Activated naive CD4-positive, alpha-beta T cell treated with Interleukin-2 at 50 U/mL for 16 hours (primary cell): ENCODE measurements around the gene C10orf95.
"Not testable (repeated sequence)": the region's sequence is repeated elsewhere in the genome, so short reads cannot be mapped to it uniquely, and the experiment has no call there.

Experiments
- DNase-seq: peaks from one replicate; pipeline ENCODE4 v3.0.0-alpha.2; 2020

Gene C10orf95

DNA sequence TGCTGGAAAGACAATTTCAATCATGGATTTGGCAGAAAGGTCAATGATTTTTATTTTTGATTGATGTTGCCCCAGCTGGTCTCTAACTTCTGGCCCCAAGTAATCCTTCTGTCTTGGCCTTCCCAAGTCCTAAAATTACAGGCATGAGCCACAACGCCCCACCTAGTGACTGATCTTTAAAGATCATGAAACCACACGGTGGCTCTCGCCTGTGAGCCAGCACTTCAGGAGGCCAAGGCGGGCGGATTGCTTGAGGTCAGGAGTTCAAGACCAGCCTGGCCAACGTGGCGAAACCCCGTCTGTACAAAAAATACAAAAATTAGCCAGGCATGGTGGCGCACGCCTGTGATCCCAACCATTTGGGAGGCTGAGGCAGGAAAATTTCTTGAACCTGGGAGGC is 12.6 kb upstream of the C10orf95 start:
- no peak for DNase-seq

DNA sequence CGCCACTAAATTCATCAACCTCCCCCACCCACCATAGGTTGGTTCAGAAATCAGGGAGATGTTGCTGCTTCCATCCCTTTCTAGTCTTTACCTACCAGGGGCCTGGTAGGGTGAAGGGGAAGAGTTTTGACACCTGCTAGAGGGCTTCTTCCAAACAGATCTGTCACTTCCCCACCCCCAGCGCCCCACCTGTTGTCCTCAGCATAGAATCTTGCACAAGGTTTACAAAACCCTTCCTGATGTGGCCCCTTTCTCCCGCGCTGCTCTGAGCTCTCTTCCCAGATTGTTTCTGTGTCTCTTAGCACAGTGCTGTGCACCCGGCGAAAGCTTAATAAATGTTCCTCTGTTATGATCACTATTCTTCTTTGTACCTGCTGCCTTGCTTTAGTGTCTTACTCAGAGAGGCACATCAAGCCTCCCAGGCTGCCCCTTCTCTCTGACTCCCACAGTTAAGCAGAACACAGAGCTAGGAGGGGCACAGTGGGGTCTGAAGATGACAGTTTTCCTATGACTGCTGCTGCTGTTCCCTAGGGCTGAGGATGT is 11.2 kb upstream of the C10orf95 start:
- DNase-seq = no peak

DNA sequence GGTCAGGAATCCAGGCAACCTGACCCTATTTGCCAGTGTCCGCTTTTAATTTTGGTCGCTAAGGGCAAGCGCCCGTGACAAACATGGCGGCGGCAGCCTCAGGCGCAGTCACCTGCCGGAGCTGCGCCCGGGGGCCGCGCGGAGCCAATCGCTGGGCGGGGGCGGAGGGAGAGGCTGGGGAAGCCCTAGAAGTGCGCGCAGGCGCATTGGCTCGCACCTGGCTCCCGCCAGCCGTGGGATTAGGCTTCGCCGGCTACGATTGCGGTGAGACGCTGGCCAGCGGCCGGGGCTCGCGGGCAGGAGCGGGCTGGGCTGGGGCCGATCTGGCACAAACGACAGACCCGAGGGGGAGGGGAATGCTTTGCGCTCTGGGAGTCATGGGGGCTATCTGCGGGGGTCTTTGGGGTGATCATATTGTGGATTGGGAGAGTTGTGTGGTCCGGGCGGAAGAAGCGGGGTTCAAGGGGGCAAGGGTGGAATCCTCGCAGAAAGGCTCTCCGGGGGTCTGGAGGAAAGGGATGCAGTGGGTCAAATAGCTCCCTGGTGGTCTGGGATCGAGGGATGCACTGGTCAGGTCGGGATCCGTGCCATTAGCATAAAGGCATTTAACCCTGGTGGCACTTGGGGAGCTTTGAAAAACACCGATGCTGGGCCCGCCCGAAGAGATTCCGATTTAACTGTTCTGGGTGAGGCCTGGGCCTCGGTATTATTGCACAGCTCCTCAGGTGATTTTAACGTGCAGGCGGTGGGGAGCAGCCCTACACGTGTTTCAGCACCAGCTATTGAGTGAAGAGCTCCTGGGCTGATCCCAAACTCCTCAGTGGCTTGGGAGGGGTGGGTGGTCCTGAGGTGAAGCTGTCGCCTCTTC is 10.1 kb upstream of the C10orf95 start:
- peak; percentile 93 for DNase-seq

DNA sequence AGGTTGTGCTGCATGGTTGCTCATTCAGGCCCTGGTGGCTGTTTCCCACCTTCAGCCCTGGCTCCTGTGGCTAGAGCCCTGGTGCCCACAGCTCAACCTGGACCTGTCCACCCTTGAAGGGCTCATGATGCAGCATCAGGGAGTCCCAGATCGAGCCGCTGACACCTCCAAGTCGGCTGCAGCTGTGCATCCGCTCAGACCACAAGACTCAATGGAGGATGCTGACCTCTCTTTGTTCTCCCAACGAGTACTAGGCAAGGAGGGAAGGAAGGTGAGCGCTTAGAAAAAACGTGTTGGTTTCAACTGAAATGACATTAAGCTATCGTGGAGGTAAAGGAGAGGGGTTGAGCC is 9.5 kb upstream of the C10orf95 start:
- DNase-seq = no peak

DNA sequence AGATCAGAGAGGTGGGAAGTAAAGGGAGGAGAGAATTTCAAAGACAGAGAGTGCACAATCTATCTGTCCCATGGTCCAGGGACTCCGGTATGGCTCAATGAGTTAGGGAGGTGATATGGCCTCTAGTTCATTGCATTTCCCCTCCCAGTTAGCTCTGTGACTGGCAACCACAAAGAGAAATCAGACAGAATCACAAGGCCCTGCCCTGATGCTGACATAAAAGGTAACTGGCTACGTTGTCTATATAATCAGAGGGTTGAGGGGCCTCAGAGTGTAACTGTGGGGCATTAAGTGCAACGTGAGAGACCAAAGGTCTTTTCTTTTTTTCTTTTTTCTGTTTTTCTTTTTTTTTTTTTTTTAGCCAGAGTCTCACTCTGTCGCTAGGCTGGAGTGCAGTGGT is 7.3 kb upstream of the C10orf95 start:
- DNase-seq = no peak

DNA sequence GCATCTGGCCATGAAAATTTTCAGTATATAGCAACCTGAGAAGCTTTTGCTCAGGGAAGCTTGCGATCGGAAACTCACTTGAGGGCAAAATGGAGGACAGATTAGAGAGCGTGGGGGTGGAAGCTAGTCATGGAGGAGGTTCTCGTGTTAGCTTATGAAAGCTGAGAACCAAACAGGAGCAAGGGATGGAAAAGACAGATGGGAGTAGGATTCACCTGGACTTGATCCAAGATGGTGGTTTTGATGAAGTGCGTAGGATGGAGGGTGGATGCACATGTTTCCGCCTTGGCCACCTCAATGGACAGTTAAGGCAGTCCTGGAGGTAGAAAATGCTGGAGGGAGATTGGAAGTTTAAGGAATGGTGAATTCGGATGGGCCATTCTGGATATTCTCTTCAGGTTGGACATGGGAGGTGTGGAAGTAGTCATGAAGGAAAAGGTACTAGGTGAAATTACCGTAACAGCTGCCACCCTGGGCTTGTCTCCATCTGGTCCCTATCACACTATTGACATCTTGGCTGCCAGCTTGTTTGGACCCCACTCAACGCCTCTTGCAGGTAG is 6.3 kb upstream of the C10orf95 start:
- no peak for DNase-seq

DNA sequence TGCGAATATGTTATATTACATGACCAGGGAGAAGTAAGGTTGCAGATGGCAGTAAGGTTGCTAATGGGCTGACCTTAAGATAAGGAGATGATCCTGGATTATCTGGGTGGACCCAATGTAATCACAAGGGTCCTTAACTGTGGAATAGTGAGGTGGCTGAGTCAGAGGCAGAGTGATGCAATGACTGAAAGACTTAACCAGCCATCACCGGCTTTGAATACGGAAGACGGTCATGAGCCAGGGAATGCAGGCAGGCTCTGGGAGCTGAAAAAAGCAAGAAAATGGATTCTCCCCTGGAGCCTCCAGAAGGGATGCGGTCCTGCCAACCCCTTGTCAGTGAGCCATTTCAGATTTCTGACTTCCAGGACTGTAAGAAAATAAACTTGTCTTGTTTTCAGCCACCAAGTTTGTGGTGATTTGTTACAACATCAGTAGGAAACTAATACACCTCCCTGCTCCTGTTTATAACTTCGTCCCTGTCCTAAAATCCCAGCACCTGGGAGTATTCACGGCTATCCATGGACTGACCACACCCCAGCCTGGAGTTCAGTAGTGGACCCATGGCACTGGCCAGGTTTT is 4.6 kb upstream of the C10orf95 start:
- DNase-seq = no peak

DNA sequence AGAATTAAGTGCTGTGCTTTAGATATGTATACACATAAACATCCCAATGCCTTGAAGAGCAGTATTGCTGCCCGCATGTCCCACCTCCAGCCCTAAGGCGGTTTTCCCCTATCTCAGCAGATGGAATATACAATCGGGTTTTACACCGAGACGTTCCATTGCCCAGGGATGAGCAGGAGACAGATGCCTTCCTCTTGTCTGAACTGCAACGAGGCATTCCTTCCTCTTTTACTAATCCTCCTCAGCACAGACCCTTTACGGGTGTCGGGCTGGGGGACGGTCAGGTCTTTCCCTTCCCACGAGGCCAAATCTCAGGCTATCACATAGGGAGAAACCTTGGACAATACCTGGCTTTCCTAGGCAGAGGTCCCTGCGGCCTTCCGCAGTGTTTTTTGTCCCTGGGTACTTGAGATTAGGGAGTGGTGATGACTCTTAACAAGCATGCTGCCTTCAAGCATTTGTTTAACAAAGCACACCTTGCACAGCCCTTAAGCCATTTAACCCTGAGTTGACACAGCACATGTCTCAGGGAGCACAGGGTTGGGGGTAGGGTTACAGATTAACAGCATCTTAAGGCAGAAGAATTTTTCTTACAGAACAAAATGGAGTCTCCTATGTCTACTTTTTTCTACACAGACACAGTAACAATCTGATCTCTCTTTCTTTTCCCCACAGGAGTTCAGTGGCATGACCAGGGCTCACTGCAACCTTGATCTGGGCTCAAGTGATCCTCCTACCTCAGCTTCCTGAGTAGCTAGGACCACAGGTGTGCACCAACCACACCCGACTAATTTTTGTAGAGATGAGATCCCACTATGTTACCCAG is 3.5 kb upstream of the C10orf95 start:
- DNase-seq = not testable (repeated sequence)

DNA sequence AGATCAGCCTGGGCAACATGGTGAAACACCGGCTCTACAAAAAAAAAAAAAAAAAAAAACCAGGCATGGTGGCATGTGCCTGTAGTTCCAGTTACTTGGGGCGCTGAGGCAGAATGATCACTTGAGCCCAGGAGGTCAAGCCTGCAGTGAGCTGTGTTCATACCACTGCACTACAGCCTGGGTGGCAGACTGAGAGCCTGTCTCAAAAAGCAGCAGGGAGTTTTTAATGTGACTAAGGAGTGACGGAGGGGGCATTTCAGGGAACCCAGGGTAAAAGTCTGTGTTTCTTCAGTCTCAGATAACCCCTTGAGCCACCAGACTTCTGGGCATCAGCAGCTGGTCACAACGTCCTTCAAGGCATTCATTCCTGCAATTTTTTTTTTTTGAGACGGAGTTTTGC is 2.2 kb upstream of the C10orf95 start:
- no peak for DNase-seq

DNA sequence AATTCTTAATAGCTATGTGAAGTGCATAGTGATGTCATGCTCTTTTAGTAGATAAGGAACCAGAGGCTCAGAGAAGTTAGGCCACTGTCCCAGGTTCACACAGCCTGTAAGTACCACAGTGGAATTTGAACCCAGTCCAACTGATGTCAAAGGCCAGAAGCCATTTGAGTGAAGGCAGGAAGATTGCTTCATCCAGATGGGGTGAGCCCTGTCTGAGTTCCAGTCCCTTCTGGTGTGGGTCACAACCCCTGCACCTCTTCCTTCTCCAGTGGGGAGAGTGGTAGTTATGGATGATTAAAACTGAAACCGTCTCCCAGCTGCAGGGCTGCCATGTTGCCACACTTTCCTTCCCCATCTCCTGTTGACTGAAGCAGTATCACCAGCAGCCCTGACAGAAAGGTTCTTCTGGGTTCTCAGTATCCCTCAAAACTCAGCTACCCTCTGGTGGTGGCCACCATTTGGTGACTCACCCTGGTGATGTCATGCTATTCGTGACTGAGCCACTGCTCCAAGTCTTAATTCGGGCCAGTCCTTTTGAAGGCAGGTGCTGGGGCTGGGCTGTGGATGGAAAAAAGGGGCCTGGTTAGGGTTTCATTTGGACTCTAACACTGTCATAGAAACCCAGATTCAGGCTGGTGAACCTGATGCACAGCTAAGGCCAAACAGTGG is 1.5 kb upstream of the C10orf95 start:
- peak; percentile 75 for DNase-seq

DNA sequence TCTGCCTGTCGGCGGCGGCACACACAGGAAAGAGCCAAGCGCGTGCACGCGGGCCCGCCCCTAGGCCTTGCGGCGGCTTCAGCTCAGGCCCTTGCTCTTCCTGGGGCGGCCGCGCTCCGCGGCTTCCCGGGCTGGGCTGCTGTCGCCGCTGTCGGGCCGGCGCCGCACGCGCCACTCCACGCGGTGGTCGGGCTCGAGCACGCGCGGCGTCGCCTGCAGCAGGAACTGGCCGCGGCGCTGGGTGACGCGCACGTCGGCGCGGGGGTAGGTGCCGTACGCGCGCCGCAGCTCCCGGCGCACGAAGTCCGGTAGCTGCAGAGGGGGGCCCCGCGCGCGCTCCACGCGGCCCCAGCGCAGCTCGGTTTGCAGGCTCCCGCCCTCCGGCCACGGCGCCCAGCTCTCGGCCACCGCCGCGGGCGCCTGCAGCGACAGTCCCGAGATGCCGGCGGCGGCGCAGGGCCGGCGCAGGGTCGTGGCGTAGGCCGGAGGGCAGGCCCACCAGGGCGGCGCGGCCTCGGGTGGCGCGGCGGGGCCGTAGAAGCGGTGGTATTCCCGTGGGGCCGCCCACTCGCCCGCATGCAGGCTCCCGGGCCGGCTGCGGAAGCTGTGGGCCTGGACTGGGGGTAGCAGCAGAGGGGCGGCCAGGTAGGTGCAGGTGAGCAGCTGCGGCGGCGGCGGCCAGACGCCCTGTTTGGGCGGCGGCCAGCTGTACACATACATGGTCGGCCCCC is 804 bp downstream of the C10orf95 start:
- DNase-seq = peak; percentile 85

DNA sequence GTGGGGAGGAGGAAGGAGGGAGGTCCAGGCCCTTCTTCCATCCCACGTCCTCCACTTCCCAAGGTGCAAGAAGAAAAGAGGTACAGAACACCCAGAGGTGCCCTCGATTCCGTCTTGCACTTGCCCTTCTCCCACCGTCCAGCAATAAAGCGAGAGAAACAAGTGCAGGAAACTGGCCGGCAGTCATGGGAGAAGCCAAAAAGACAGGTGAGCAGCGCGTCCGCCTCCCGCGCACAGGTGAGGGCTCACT is 1.3 kb downstream of the C10orf95 start:
- no peak for DNase-seq

DNA sequence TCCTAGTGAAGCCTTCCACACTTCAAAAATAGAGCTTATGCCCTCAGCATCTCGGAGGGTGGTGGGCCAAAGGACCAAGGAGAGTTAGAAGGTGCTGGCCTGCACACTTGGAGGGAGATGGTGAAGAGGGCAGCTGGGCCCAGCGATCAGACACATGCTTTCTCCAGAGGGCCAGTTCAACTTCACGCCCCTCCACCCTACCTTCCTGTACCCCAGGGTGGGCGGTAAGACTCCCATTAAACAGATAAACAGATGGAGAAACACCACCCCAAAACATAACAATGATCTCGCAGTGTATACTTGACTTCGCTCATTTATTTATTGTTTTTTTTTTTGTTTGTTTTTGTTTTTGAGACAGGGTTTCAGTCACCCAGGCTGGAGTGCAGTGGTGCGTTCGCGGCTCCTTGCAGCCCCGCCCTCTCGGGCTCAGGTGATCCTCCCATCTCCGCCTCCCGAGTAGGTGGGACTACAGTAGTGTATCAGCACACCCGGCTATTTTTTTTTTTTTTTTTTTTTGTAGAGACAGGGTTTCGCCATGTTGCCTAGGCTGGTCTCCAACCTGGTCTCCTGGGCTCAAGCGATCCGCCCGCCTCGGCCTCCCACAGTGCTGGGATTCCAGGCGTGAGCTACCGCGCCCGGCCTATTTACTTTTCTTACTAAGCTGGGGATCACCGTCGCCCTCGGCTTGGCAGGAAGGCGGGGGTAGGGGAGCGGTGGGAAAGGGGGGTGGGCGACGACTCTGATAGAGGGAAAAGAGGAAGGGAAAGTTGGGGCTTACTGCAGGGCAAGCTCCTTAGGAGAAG is 1.8 kb downstream of the C10orf95 start:
- DNase-seq = peak; percentile 90

DNA sequence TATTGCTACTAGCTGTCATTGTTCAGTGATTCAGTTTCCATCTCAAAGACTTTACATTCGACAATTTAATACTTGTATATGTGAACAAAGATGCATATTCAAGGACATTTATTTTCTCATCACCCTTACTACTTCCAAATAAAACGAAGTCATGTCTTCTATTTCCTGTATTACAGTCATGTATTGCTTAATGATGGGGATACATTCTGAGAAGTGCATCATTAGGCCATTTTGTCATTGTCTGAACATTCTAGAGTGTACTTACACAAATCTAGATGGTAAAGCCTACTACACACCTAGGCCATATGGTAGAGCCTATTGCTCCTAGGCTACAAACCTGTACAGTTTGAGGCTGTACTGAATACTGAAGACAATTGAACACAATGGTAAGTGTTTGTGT is 6.5 kb downstream of the C10orf95 start:
- no peak for DNase-seq

DNA sequence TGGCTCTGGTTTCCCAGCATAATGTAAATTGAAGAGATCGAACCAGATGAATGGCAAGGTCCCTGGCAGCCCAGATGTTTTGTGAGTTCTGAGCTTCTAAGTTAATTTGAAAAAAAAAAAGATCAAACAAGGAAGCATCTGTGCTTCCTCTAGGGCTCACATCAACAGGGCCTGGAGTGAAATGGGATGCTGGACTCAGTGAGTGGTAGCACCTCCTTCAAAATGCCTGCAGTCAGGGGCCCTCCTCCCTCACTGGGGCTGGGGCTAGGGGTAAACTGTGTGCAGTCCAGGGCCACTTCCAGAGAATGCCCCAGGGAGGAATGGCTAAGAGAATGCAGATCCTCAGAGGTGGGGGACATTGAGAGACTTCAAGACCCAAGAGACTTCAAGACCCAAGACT is 13.0 kb downstream of the C10orf95 start:
- DNase-seq = no peak

DNA sequence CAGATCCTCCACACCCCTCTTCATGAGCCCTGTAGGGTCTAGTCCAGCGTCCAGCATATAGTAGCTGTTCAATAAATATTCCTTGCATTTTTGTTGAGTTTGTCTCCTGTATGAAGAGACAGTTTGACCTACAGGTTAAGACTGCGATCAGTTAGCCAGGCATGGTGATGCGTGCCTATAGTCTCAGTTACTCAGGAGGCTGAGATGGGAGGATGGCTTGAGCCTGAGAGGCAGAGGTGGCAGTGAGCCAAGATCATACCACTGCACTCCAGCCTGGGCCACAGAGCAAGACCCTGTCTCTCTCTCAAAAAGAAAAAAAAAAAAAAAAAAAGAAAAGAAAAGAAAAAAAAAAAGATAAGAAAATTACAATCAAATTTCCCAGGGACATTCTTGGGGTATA is 13.8 kb downstream of the C10orf95 start:
- no peak for DNase-seq

DNA sequence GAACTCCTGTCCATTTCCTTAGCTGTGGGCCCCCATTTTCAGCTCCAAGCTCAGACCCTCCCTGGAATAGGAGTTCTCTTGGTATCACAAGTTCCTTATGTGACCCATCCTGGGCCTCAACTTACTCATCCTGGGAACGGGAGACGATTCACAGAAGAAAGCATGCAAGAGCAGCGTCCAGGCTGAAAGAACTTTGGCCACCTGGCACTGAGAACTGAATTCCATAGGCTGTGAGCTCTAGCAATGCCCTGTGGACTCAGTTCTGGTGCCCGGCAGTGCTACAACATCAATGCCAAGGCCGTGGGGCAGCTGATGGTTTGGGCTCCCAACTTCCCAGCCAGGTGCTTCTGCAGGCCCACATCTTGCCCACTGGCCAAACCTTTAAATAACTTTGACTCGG is 15.0 kb downstream of the C10orf95 start:
- no peak for DNase-seq

DNA sequence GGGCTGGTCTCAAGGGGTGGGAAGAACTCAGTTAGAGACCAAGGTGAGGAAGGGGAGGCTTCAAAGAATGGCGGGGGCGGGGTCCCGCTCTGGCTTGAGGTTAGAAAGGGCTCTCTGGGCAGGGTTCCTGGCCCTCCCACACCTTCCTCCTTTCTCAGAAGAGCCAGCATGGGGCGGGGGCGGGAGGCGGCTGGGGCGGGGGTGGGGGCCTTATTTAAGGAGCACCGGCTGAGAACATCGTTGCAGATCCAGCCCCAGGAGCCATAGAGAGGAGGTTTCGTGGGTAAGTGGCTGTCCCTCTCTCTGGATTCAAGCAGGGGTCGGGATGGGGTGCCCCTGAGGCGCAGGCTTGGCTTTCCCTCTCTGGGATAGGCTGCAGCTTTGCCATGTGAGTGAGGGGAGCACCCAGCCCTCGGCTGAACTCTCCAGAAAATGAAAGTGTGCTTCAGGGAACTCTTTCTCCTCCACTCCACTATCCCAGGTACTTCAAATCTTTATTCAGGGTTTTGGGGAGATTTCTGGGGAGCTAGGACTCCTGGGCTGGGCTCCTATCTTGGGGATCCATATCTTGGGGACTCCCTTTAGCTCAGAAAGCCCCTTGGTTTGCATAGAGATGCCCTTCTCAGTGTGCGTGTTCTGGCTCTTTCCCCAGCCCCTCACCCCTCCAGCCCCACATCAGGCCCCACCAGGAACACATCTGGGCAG is 15.7 kb downstream of the C10orf95 start:
- DNase-seq = peak; percentile 44

DNA sequence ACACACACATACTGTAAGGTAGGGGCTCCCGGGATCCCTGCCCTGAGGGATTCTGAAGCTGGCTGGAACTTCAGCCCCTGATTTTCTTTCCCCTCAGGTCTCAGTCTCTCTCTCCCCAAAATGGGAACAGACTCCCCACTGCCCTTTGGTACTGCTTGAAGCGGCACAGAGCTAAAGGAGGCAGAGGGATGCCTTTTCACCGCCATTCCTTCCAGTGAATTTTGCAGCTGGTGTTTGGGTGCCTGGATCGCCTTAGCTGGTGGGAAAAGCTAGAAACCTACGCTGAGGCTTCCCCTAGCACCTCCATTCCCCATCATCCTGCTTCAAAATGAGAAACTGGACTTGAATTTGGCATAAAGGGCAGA is 16.2 kb downstream of the C10orf95 start:
- no peak for DNase-seq

DNA sequence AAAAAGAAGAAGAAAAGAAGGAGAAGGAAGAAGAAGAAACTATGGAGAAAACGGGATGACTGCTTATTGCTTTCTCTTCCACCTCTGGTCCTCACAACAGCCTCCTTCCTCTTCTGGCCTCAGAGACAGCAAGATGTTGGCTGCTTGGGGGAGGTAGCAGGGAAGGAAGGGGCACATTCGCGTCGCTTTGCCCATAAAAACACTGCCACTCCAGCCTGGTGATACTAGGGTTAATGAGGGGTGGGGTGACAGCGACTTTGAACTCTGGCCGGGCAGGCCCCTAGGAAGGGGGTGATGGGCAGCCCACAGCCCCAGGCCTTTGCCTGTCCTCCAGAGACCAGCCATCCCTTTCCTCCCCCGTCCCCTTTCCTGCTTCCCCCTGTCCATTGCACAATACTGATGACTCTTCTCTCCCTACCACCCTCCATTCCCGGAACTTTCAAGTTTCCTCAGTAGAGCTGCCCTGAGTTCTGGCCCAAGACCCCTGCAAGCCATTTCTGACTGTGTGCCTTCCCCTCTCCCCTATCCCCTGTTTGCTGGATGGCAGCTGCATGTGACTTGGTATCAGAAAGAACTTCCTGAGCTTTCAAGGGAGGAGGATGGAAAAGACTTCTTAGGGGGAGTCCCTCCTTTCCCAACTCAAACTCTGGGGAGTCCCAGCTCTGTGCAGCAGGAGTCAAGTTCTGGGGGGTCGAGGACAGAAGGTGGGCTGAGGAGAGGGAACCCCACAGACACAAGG is 16.8 kb downstream of the C10orf95 start:
- DNase-seq = no peak
